MCF 10A (cell line): ENCODE data around the gene ZIC3. TPM values are rescaled to one million over a fixed set of nuclear protein-coding genes. Genes with fewer than 3 reads are reported as not detected.

Source experiments
- BruUV-seq: library from RNA; stranded (reverse); fragments of 400-500 nt; replicated peaks from 2 replicates; lab custom pipeline; 2021; lab: Mats Ljungman, UMichigan
- CTCF ChIA-PET: fragments of 300-600 bp; sonication (Branson Sonifier 250); formaldehyde crosslinking; extraction: SDS; loops from one replicate; lab custom pipeline; 2021; ENCODE audit warnings: antibody characterized with exemption, inconsistent platforms; lab: Yijun Ruan, JAX
- POLR2A ChIA-PET: fragments of 300-600, 350-650 bp; sonication (Branson Sonifier 250); formaldehyde crosslinking; extraction: SDS; loops from one replicate; lab custom pipeline; 2020; ENCODE audit warnings: antibody characterized with exemption, inconsistent platforms; lab: Yijun Ruan, JAX
- DNase-seq: peaks from one replicate; pipeline ENCODE4 v3.0.0-alpha.2; 2018; ENCODE audit not compliant: unreplicated experiment
- H3K27ac Mint-ChIP-seq: one replicate; pipeline ENCODE4 v1.8.0; 2022; ENCODE audit warnings: mild to moderate bottlenecking, low read depth, mixed read lengths; ENCODE audit not compliant: unreplicated experiment
- H3K27me3 Mint-ChIP-seq: one replicate; pipeline ENCODE4 v1.8.0; 2022; ENCODE audit warnings: mixed read lengths; ENCODE audit not compliant: insufficient read depth, unreplicated experiment
- H3K36me3 Mint-ChIP-seq: one replicate; pipeline ENCODE4 v1.8.0; 2022; ENCODE audit warnings: mild to moderate bottlenecking, moderate library complexity, mixed read lengths; ENCODE audit not compliant: insufficient read depth, unreplicated experiment
- H3K4me1 Mint-ChIP-seq: one replicate; pipeline ENCODE4 v1.8.0; 2022; ENCODE audit warnings: mixed read lengths; ENCODE audit not compliant: insufficient read depth, unreplicated experiment
- H3K4me3 Mint-ChIP-seq: one replicate; pipeline ENCODE4 v1.8.0; 2022; ENCODE audit warnings: mild to moderate bottlenecking, moderate library complexity, mixed read lengths; ENCODE audit not compliant: unreplicated experiment
- H3K9me3 Mint-ChIP-seq: one replicate; pipeline ENCODE4 v1.8.0; 2022; ENCODE audit warnings: mixed read lengths; ENCODE audit not compliant: unreplicated experiment
- CTCF ChIP-seq: fragments of 200-600 bp; IDR thresholded peaks from one replicate; pipeline ENCODE4 v1.8.0; 2022; ENCODE audit warnings: antibody characterized with exemption, mild to moderate bottlenecking; ENCODE audit not compliant: unreplicated experiment
- intact Hi-C: fragments of 100-400 bp; cut with micrococcal nuclease; formaldehyde crosslinking; loops from 2 replicates; pipeline ENCODE4 v1.14.1; 2022
- total RNA-seq: library from RNA; stranded (reverse); gene quantifications from 2 replicates; pipeline ENCODE4 v1.2.3, GENCODE V29; 2022

The ZIC3 gene
- total RNA-seq, 1 experiment from 2014 or later: not detected

- H3K4me3 Mint-ChIP-seq: no peak overlapping the region
- no peak overlapping the region for H3K27ac Mint-ChIP-seq
- TF ChIP-seq CTCF: no peak
- H3K9me3 Mint-ChIP-seq: peaks cover 7% of the 10 kb centered on the region
- intact Hi-C loops: no loop called here
- ChIA-PET CTCF (interaction anchor here (0.7 kb wide), 1 partner anchor 459 kb away, joined by 3 read pairs; no protein-coding TSS in a partner anchor), POLR2A (no interaction called here)
- no TSS peak for BruUV-seq
- no peaks in the 10 kb centered on the region for H3K27me3 Mint-ChIP-seq
- H3K36me3 Mint-ChIP-seq: no peaks in the 10 kb centered on the region
- no peaks in the 10 kb centered on the region for H3K4me1 Mint-ChIP-seq
- DNase-seq: no peak
These were observed 8.9 kb downstream of the ZIC3 start for GRCh38 chrX:137574784-137575293.

- no peak for DNase-seq
- Mint-ChIP-seq H3K9me3 (peaks cover 7% of the 10 kb centered on the region), H3K4me3 (no peak overlapping the region), H3K27me3 (no peaks in the 10 kb centered on the region), H3K27ac (no peak overlapping the region), H3K36me3 (no peaks in the 10 kb centered on the region), H3K4me1 (no peaks in the 10 kb centered on the region)
- intact Hi-C loops: no loop called here
- ChIA-PET CTCF (interaction anchor here (0.7 kb wide), 1 partner anchor 459 kb away, joined by 3 read pairs; no protein-coding TSS in a partner anchor), POLR2A (no interaction called here)
- BruUV-seq: no TSS peak
- TF ChIP-seq CTCF: no peak
These were observed 9.8 kb downstream of the ZIC3 start for GRCh38 chrX:137575596-137576255.

GRCh38 chrX:137587151-137587550 is 21.2 kb downstream of the ZIC3 start:
- CTCF ChIA-PET: no interaction called here
- Mint-ChIP-seq H3K27me3 (peaks cover 6% of the 10 kb centered on the region), H3K9me3 (no peaks in the 10 kb centered on the region), H3K27ac (no peak overlapping the region), H3K36me3 (no peaks in the 10 kb centered on the region), H3K4me3 (no peak overlapping the region), H3K4me1 (no peaks in the 10 kb centered on the region)
- no peak for DNase-seq
- POLR2A ChIA-PET: no interaction called here
- no peak for TF ChIP-seq CTCF
- BruUV-seq: no TSS peak
- intact Hi-C loops: no loop called here

GRCh38 chrX:137600769-137601168 is 34.8 kb downstream of the ZIC3 start:
- DNase-seq: no peak
- H3K36me3 Mint-ChIP-seq: no peaks in the 10 kb centered on the region
- intact Hi-C loops: no loop called here
- no peak overlapping the region for H3K4me3 Mint-ChIP-seq
- BruUV-seq: no TSS peak
- no peak for TF ChIP-seq CTCF
- ChIA-PET POLR2A (no interaction called here), CTCF (no interaction called here)
- H3K9me3 Mint-ChIP-seq: peaks cover 18% of the 10 kb centered on the region
- no peak overlapping the region for H3K27ac Mint-ChIP-seq
- H3K27me3 Mint-ChIP-seq: no peaks in the 10 kb centered on the region
- H3K4me1 Mint-ChIP-seq: no peaks in the 10 kb centered on the region
